Mucosa of rectum (tissue), 2 donors: ENCODE data around the gene FBXO2.

Experiments used
- H3K27ac ChIP-seq, 2 donors: one replicate each; pipeline ENCODE4 v1.7.0; 2013; ENCODE audit warnings: inconsistent platforms in 2 of 2, low read depth in 2 of 2, low read length in 2 of 2
- H3K27me3 ChIP-seq, 2 donors: one replicate each; pipeline ENCODE4 v1.7.0; 2013; ENCODE audit warnings: low read length in 2 of 2; ENCODE audit not compliant: control insufficient read depth in 2 of 2, insufficient read depth in 2 of 2
- H3K36me3 ChIP-seq, 2 donors: one replicate each; pipeline ENCODE4 v1.7.0; 2013; ENCODE audit warnings: low read length in 2 of 2; ENCODE audit not compliant: control insufficient read depth in 2 of 2, insufficient read depth in 2 of 2
- H3K4me1 ChIP-seq, 2 donors: one replicate each; pipeline ENCODE4 v1.7.0; 2013; ENCODE audit warnings: low read length in 2 of 2, mild to moderate bottlenecking in 1 of 2; ENCODE audit not compliant: control insufficient read depth in 2 of 2, insufficient read depth in 2 of 2
- H3K4me3 ChIP-seq, 2 donors: one replicate each; pipeline ENCODE4 v1.7.0; 2013; ENCODE audit warnings: low read length in 2 of 2
- H3K9ac ChIP-seq, 2 donors: one replicate each; pipeline ENCODE4 v1.7.0; 2013; ENCODE audit warnings: low read length in 2 of 2, low read depth in 1 of 2, mild to moderate bottlenecking in 1 of 2
- H3K9me3 ChIP-seq, 2 donors: one replicate each; pipeline ENCODE4 v1.7.0; 2013; ENCODE audit warnings: low read length in 2 of 2; ENCODE audit not compliant: control insufficient read depth in 2 of 2
- donor health status: healthy.
- donor health status: Normal muscosa, but diverticular disease.

FBXO2 gene

GRCh38 chr1:11671205-11671543 lies 16.9 kb upstream of the FBXO2 start:
- Histone ChIP-seq H3K4me1 (no peaks in the 10 kb centered on the region), H3K27ac (no peak overlapping the region), H3K9ac (no peak overlapping the region), H3K4me3 (no peak overlapping the region), H3K27me3 (no peaks in the 10 kb centered on the region), H3K36me3 (peaks cover 5 to 13% of the 10 kb centered on the region in 2 donors), H3K9me3 (no peaks in the 10 kb centered on the region)

- H3K4me1 ChIP-seq = no peaks in the 10 kb centered on the region
- peaks cover 5 to 13% of the 10 kb centered on the region in 2 donors for H3K36me3 ChIP-seq
- no peak overlapping the region for H3K27ac ChIP-seq
- no peaks in the 10 kb centered on the region for H3K9me3 ChIP-seq
- H3K4me3 ChIP-seq = no peak overlapping the region
- no peak overlapping the region for H3K9ac ChIP-seq
- no peaks in the 10 kb centered on the region for H3K27me3 ChIP-seq
Observed at GRCh38 chr1:11670747-11671146, 16.5 kb upstream of the FBXO2 start.

- Histone ChIP-seq H3K9me3 (no peaks in the 10 kb centered on the region), H3K27ac (no peak overlapping the region), H3K27me3 (no peaks in the 10 kb centered on the region), H3K9ac (no peak overlapping the region), H3K4me1 (no peaks in the 10 kb centered on the region), H3K36me3 (peaks cover 5 to 9% of the 10 kb centered on the region in 2 donors), H3K4me3 (no peak overlapping the region)
Observed at GRCh38 chr1:11668516-11668915, 14.3 kb upstream of the FBXO2 start.

GRCh38 chr1:11664336-11665065 lies 10.3 kb upstream of the FBXO2 start:
- Histone ChIP-seq H3K4me1 (no peaks in the 10 kb centered on the region), H3K36me3 (peaks cover 0 to 3% of the 10 kb centered on the region in 2 donors), H3K9ac (peak overlapping the region; percentile 44 to 57), H3K9me3 (no peaks in the 10 kb centered on the region), H3K27ac (peak overlapping the region; percentile 29 to 38), H3K27me3 (no peaks in the 10 kb centered on the region), H3K4me3 (peak overlapping the region; percentile 50 to 63)

- Histone ChIP-seq H3K4me1 (no peaks in the 10 kb centered on the region), H3K27me3 (no peaks in the 10 kb centered on the region), H3K4me3 (no peak overlapping the region)
Observed at GRCh38 chr1:11661103-11661502, 6.9 kb upstream of the FBXO2 start.

GRCh38 chr1:11659748-11660147 lies 5.5 kb upstream of the FBXO2 start:
- H3K36me3 ChIP-seq = no peaks in the 10 kb centered on the region
- peaks cover 4 to 6% of the 10 kb centered on the region in 2 donors for H3K4me1 ChIP-seq
- H3K27ac ChIP-seq = no peak overlapping the region
- no peak overlapping the region for H3K4me3 ChIP-seq
- H3K9ac ChIP-seq = no peak overlapping the region
- H3K9me3 ChIP-seq = no peaks in the 10 kb centered on the region
- H3K27me3 ChIP-seq = no peaks in the 10 kb centered on the region

More at GRCh38 chr1:11661103-11661502, 6.9 kb upstream of the FBXO2 start:
- H3K36me3 ChIP-seq = no peaks in the 10 kb centered on the region
- H3K9ac ChIP-seq = no peak overlapping the region
- no peak overlapping the region for H3K27ac ChIP-seq
- H3K9me3 ChIP-seq = no peaks in the 10 kb centered on the region

- no peaks in the 10 kb centered on the region for H3K9me3 ChIP-seq
- H3K4me1 ChIP-seq = peaks cover 4 to 8% of the 10 kb centered on the region in 2 donors
- H3K36me3 ChIP-seq = no peaks in the 10 kb centered on the region
Observed at GRCh38 chr1:11658542-11658941, 4.3 kb upstream of the FBXO2 start.

GRCh38 chr1:11657654-11658053 lies 3.4 kb upstream of the FBXO2 start:
- H3K4me1 ChIP-seq = peaks cover 4 to 8% of the 10 kb centered on the region in 2 donors
- no peak overlapping the region for H3K9ac ChIP-seq
- no peaks in the 10 kb centered on the region for H3K36me3 ChIP-seq
- no peak overlapping the region for H3K4me3 ChIP-seq
- H3K27ac ChIP-seq = no peak overlapping the region
- H3K27me3 ChIP-seq = no peaks in the 10 kb centered on the region
- H3K9me3 ChIP-seq = no peaks in the 10 kb centered on the region

More at GRCh38 chr1:11658542-11658941, 4.3 kb upstream of the FBXO2 start:
- no peak overlapping the region for H3K27ac ChIP-seq
- no peak overlapping the region for H3K9ac ChIP-seq
- H3K4me3 ChIP-seq = no peak overlapping the region
- H3K27me3 ChIP-seq = no peaks in the 10 kb centered on the region

- peaks cover 7 to 8% of the 10 kb centered on the region in 2 donors for H3K4me1 ChIP-seq
- peak overlapping the region; percentile 58 to 65 for H3K4me3 ChIP-seq
- H3K9ac ChIP-seq = no peak overlapping the region
- H3K27me3 ChIP-seq = peaks cover 2 to 13% of the 10 kb centered on the region in 2 donors
- no peak overlapping the region for H3K27ac ChIP-seq
- no peaks in the 10 kb centered on the region for H3K36me3 ChIP-seq
- no peaks in the 10 kb centered on the region for H3K9me3 ChIP-seq
Observed at GRCh38 chr1:11654939-11655808, 945 bp upstream of the FBXO2 start.

- H3K27me3 ChIP-seq = peaks cover 8 to 21% of the 10 kb centered on the region in 2 donors
- H3K4me3 ChIP-seq = peak overlapping the region in 1 of 2 donors; percentile 20
- H3K27ac ChIP-seq = no peak overlapping the region
- no peaks in the 10 kb centered on the region for H3K9me3 ChIP-seq
- H3K36me3 ChIP-seq = no peaks in the 10 kb centered on the region
- no peak overlapping the region for H3K9ac ChIP-seq
- H3K4me1 ChIP-seq = peaks cover 11 to 14% of the 10 kb centered on the region in 2 donors
Observed at GRCh38 chr1:11653861-11654136, 430 bp downstream of the FBXO2 start.
